ENCODE data around the gene KCNIP3. TPM values are rescaled to one million over a fixed set of nuclear protein-coding genes. Genes with fewer than 3 reads are reported as not detected.

Gene KCNIP3
- total RNA-seq, 1 donor from 2014 or later = not detected

- POLR2A ChIA-PET = no interaction called here
Measured at GRCh38 chr2:95284886-95285541, 12.1 kb upstream of the KCNIP3 start.

GRCh38 chr2:95285542-95285932, 11.6 kb upstream of the KCNIP3 start:
- no peak overlapping the region for H3K27ac Mint-ChIP-seq
- H3K4me1 Mint-ChIP-seq = no peaks in the 10 kb centered on the region
- H3K36me3 Mint-ChIP-seq (ENCODE audit: low read depth) = no peaks in the 10 kb centered on the region
- ChIA-PET CTCF (no interaction called here), POLR2A (no interaction called here)
- no peak for TF ChIP-seq CTCF (IDR thresholded peaks at IDR 0.05)
- ATAC-seq (ENCODE audit: low read depth) (no peak), DNase-seq (no peak)
- peaks cover 6% of the 10 kb centered on the region for H3K9me3 Mint-ChIP-seq
- intact Hi-C loops (cut with micrococcal nuclease) = no loop called here
- no peaks in the 10 kb centered on the region for H3K27me3 Mint-ChIP-seq
- H3K4me3 Mint-ChIP-seq = no peak overlapping the region

More at GRCh38 chr2:95284886-95285541, 12.1 kb upstream of the KCNIP3 start:
- no peaks in the 10 kb centered on the region for H3K4me1 Mint-ChIP-seq
- no peaks in the 10 kb centered on the region for H3K27me3 Mint-ChIP-seq
- ATAC-seq (ENCODE audit: low read depth) (no peak), DNase-seq (no peak)
- TF ChIP-seq CTCF (IDR thresholded peaks at IDR 0.05) = no peak
- H3K27ac Mint-ChIP-seq = no peak overlapping the region
- no peak overlapping the region for H3K4me3 Mint-ChIP-seq
- no peaks in the 10 kb centered on the region for H3K36me3 Mint-ChIP-seq (ENCODE audit: low read depth)
- H3K9me3 Mint-ChIP-seq = peaks cover under 1% of the 10 kb centered on the region
- CTCF ChIA-PET = no interaction called here
- intact Hi-C loops (cut with micrococcal nuclease) = no loop called here

- Mint-ChIP-seq H3K36me3 (ENCODE audit: low read depth) (no peaks in the 10 kb centered on the region), H3K4me1 (no peaks in the 10 kb centered on the region), H3K4me3 (no peak overlapping the region), H3K9me3 (peaks cover 14% of the 10 kb centered on the region), H3K27me3 (no peaks in the 10 kb centered on the region), H3K27ac (no peak overlapping the region)
- intact Hi-C loops (cut with micrococcal nuclease) = no loop called here
- no peak for TF ChIP-seq CTCF (IDR thresholded peaks at IDR 0.05)
- ATAC-seq (ENCODE audit: low read depth) (no peak), DNase-seq (no peak)
- ChIA-PET CTCF (no interaction called here), POLR2A (no interaction called here)
Measured at GRCh38 chr2:95287336-95287735, 9.8 kb upstream of the KCNIP3 start.

- DNase-seq (no peak), ATAC-seq (ENCODE audit: low read depth) (no peak)
- H3K4me1 Mint-ChIP-seq = no peaks in the 10 kb centered on the region
- H3K4me3 Mint-ChIP-seq = no peak overlapping the region
- intact Hi-C loops (cut with micrococcal nuclease) = no loop called here
- no peaks in the 10 kb centered on the region for H3K27me3 Mint-ChIP-seq
- no peaks in the 10 kb centered on the region for H3K36me3 Mint-ChIP-seq (ENCODE audit: low read depth)
- POLR2A ChIA-PET = no interaction called here
- no peak overlapping the region for H3K27ac Mint-ChIP-seq
- CTCF ChIA-PET = no interaction called here
- TF ChIP-seq CTCF (IDR thresholded peaks at IDR 0.05) = no peak
- H3K9me3 Mint-ChIP-seq = peaks cover 14% of the 10 kb centered on the region
Measured at GRCh38 chr2:95287806-95288205, 9.3 kb upstream of the KCNIP3 start.

- Mint-ChIP-seq H3K4me1 (no peaks in the 10 kb centered on the region), H3K36me3 (ENCODE audit: low read depth) (no peaks in the 10 kb centered on the region), H3K27ac (no peak overlapping the region), H3K9me3 (peaks cover 14% of the 10 kb centered on the region), H3K4me3 (no peak overlapping the region), H3K27me3 (no peaks in the 10 kb centered on the region)
- no peak for TF ChIP-seq CTCF (IDR thresholded peaks at IDR 0.05)
- ATAC-seq (ENCODE audit: low read depth) (no peak), DNase-seq (no peak)
- POLR2A ChIA-PET = no interaction called here
- intact Hi-C loops (cut with micrococcal nuclease) = no loop called here
- CTCF ChIA-PET = no interaction called here
Measured at GRCh38 chr2:95289253-95289652, 7.9 kb upstream of the KCNIP3 start.
